Measurements from ENCODE around the gene AIFM1. TPM values are rescaled to one million over a fixed set of nuclear protein-coding genes. Genes with fewer than 3 reads are reported as not detected.

Gene AIFM1
- total and polyA plus RNA-seq, 2 of the 4 experiments (the other 2 are of a cell fraction): 22.0 to 27.4 TPM

GRCh38 chrX:130155564-130155963, 10.1 kb downstream of the AIFM1 start:
- peaks cover 0 to 2% of the 10 kb centered on the region in 2 experiments; a peak in 1 of 4 replicates for H3K79me1 ChIP-seq (ENCODE audit: low read depth in 1 of 2, low read length in 2 of 2)
- no peak overlapping the region for H2AK9ac ChIP-seq (replicated peaks; ENCODE audit: low read depth, low read length, poor library complexity)
- no peaks in the 10 kb centered on the region for H3K36me3 ChIP-seq (ENCODE audit: control insufficient read depth, insufficient read depth, low read length)
- no peak overlapping the region for H3K4me2 ChIP-seq (ENCODE audit: low read depth, low read length)
- H3K18ac ChIP-seq (ENCODE audit: low read depth, low read length): no peak overlapping the region
- no peak overlapping the region for H2BK5ac ChIP-seq (ENCODE audit: low read depth, low read length, poor library complexity, severe bottlenecking)
- dilution Hi-C loops (cut with HindIII; ENCODE audit: low sequenced_read_pairs, unreplicated experiment): no loop called here
- ChIA-PET POLR2A (ENCODE audit: unreplicated experiment) (no interaction called here), CTCF (interaction anchor here (0.8 kb wide), 1 partner anchor 34 kb away, joined by 3 read pairs; no protein-coding TSS in a partner anchor)
- no peak overlapping the region for H2AFZ ChIP-seq (replicated peaks; ENCODE audit: low read length, poor library complexity)
- H4K8ac ChIP-seq (ENCODE audit: low read depth in 2 of 2, low read length in 2 of 2): no peak overlapping the region
- H4K91ac ChIP-seq (ENCODE audit: insufficient read depth, low read depth, low read length): no peak overlapping the region
- H2BK15ac ChIP-seq (ENCODE audit: low read depth, low read length): no peak overlapping the region
- no peaks in the 10 kb centered on the region for H3K9me3 ChIP-seq (ENCODE audit: control insufficient read depth, insufficient read depth, low read length)
- no peak overlapping the region for H3K4ac ChIP-seq (ENCODE audit: low read depth, low read length)
- no peak for TF ChIP-seq MAZ (IDR thresholded peaks at IDR 0.05; ENCODE audit: borderline replicate concordance, low read depth, low read length)
- no peak for TF ChIP-seq CEBPB (IDR thresholded peaks at IDR 0.05; ENCODE audit: low read depth, low read length)
- TF ChIP-seq MXI1 (IDR thresholded peaks at IDR 0.05; ENCODE audit: borderline replicate concordance, low read depth, low read length): no peak
- no peak for TF ChIP-seq RCOR1 (IDR thresholded peaks at IDR 0.05; ENCODE audit: insufficient replicate concordance, low read length)
- TF ChIP-seq, protein P1, sequence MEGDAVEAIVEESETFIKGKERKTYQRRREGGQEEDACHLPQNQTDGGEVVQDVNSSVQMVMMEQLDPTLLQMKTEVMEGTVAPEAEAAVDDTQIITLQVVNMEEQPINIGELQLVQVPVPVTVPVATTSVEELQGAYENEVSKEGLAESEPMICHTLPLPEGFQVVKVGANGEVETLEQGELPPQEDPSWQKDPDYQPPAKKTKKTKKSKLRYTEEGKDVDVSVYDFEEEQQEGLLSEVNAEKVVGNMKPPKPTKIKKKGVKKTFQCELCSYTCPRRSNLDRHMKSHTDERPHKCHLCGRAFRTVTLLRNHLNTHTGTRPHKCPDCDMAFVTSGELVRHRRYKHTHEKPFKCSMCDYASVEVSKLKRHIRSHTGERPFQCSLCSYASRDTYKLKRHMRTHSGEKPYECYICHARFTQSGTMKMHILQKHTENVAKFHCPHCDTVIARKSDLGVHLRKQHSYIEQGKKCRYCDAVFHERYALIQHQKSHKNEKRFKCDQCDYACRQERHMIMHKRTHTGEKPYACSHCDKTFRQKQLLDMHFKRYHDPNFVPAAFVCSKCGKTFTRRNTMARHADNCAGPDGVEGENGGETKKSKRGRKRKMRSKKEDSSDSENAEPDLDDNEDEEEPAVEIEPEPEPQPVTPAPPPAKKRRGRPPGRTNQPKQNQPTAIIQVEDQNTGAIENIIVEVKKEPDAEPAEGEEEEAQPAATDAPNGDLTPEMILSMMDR (conservative IDR thresholded peaks at IDR 0.05; ENCODE audit: low read depth, low read length): no peak
- TF ChIP-seq USF2 (IDR thresholded peaks at IDR 0.05; ENCODE audit: low read depth, low read length): no peak
- no peak for TF ChIP-seq BHLHE40 (IDR thresholded peaks at IDR 0.05; ENCODE audit: low read depth, low read length)
- no peak for TF ChIP-seq SMC3 (IDR thresholded peaks at IDR 0.05; ENCODE audit: low read depth, low read length)
- no peak for TF ChIP-seq MAFK (IDR thresholded peaks at IDR 0.05; ENCODE audit: low read depth, low read length)
- in situ Hi-C loops (cut with MboI; ENCODE audit: low sequenced_read_pairs): no loop called here
- no peak overlapping the region for H3K14ac ChIP-seq (replicated peaks; ENCODE audit: low read depth, low read length)
- BruUV-seq (replicated peaks): no TSS peak
- H3K23ac ChIP-seq (ENCODE audit: low read depth, low read length): no peak overlapping the region
- H3K27ac ChIP-seq (ENCODE audit: insufficient read depth, low read length): no peak overlapping the region
- no peak overlapping the region for H2BK20ac ChIP-seq (ENCODE audit: low read depth, low read length)
- DNase-seq: no peak
- no peak overlapping the region for H3K4me3 ChIP-seq (ENCODE audit: insufficient read depth, low read depth, low read length)
- no CpG with 5 or more reads among the region's 2 CpGs for WGBS, 2 experiments (ENCODE audit: extremely low coverage in 2 of 2, insufficient read length in 1 of 2)
- H4K5ac ChIP-seq (ENCODE audit: low read depth, low read length): no peak overlapping the region
- no peak for ATAC-seq (ENCODE audit: low read depth)
- H3K9ac ChIP-seq (ENCODE audit: low read depth, low read length): no peak overlapping the region
- H2AK5ac ChIP-seq (ENCODE audit: low read depth, low read length): no peak overlapping the region
- H3K56ac ChIP-seq (ENCODE audit: extremely low read depth, insufficient read depth, low read length): no peak overlapping the region
- no peak overlapping the region for H2BK120ac ChIP-seq (ENCODE audit: low read depth, low read length)
- H4K20me1 ChIP-seq (ENCODE audit: insufficient read depth, low read length): no peaks in the 10 kb centered on the region
- H3K4me1 ChIP-seq (ENCODE audit: control insufficient read depth, insufficient read depth, low read length): no peaks in the 10 kb centered on the region
- H3K9me1 ChIP-seq (ENCODE audit: insufficient read depth, low read length): no peaks in the 10 kb centered on the region
- intact Hi-C loops (cut with micrococcal nuclease): no loop called here
- H3K27me3 ChIP-seq (ENCODE audit: control insufficient read depth, insufficient read depth, low read length): no peaks in the 10 kb centered on the region

Measured in IMR-90 (cell line).